Neural cell (in vitro differentiated cells): ENCODE measurements around the gene PLK2. TPM values are rescaled to one million over a fixed set of nuclear protein-coding genes. Genes with fewer than 3 reads are reported as not detected.

Experiments used
- H2AFZ ChIP-seq: fragments of 200-600, 300-800 bp; sonication (generic), shearing (Covaris generic); 2 replicates; pipeline ENCODE4 v1.6.0; 2014; ENCODE audit warnings: low read depth, mild to moderate bottlenecking, antibody characterized with exemption, low read length, moderate library complexity
- H3F3A ChIP-seq: fragments of 200-600 bp; shearing (Covaris generic); 2 replicates; pipeline ENCODE4 v1.6.1; 2016; ENCODE audit warnings: mild to moderate bottlenecking, moderate library complexity, mixed read lengths, antibody characterized with exemption, low read length; ENCODE audit not compliant: insufficient read depth, poor library complexity, severe bottlenecking
- H3K27ac ChIP-seq: fragments of 200-600, 300-800 bp; sonication (generic), shearing (Covaris generic); 2 replicates; pipeline ENCODE4 v1.5.1; 2014; ENCODE audit warnings: mild to moderate bottlenecking, low read length, moderate library complexity
- H3K27me3 ChIP-seq: fragments of 300-800, 200-600 bp; sonication (generic), shearing (Covaris generic); 2 replicates; pipeline ENCODE4 v1.6.0; 2014; ENCODE audit warnings: mild to moderate bottlenecking, low read depth, low read length, moderate library complexity; ENCODE audit not compliant: insufficient read depth
- H3K36me3 ChIP-seq: fragments of 300-800, 200-600 bp; sonication (generic), shearing (Covaris generic); 2 replicates; pipeline ENCODE4 v1.5.1; 2014; ENCODE audit warnings: mild to moderate bottlenecking, antibody characterized with exemption, low read length, moderate library complexity; ENCODE audit not compliant: insufficient read depth
- H3K4me2 ChIP-seq: fragments of 300-800, 200-600 bp; sonication (generic), shearing (Covaris generic); 2 replicates; pipeline ENCODE4 v1.6.0; 2014; ENCODE audit warnings: mild to moderate bottlenecking, low read length
- H3K4me3 ChIP-seq: fragments of 300-800, 200-600 bp; sonication (generic), shearing (Covaris generic); 2 replicates; pipeline ENCODE4 v1.5.1; 2014; ENCODE audit warnings: mild to moderate bottlenecking, low read length, moderate library complexity
- H3K79me2 ChIP-seq: fragments of 200-600 bp; shearing (Covaris generic); replicated peaks from 2 replicates; pipeline ENCODE4 v1.6.0; 2014; ENCODE audit warnings: mild to moderate bottlenecking, low read length, moderate library complexity; ENCODE audit not compliant: insufficient read depth
- H3K9ac ChIP-seq: fragments of 300-800, 200-600 bp; sonication (generic), shearing (Covaris generic); 2 replicates; pipeline ENCODE4 v1.6.1; 2016; ENCODE audit warnings: mild to moderate bottlenecking, low read length, mixed read lengths
- H3K9me2 ChIP-seq: fragments of 200-600 bp; shearing (Covaris generic); 2 replicates; pipeline ENCODE4 v1.6.1; 2016; ENCODE audit warnings: mild to moderate bottlenecking, low read length, mixed read lengths; ENCODE audit not compliant: insufficient read depth
- H3K9me3 ChIP-seq: fragments of 200-600, 300-800 bp; sonication (generic), shearing (Covaris generic); 2 replicates; pipeline ENCODE4 v1.6.1; 2016; ENCODE audit warnings: mild to moderate bottlenecking, mixed run types, low read length, moderate library complexity, mixed read lengths
- H4K20me1 ChIP-seq: fragments of 200-600 bp; shearing (Covaris generic); 2 replicates; pipeline ENCODE4 v1.6.1; 2016; ENCODE audit warnings: mild to moderate bottlenecking, mixed run types; ENCODE audit not compliant: insufficient read depth
- CTCF ChIP-seq: fragments of 450-650 bp; IDR thresholded peaks from 2 replicates; pipeline ENCODE4 v1.5.1; 2014; ENCODE audit warnings: antibody characterized with exemption, mild to moderate bottlenecking, moderate library complexity; ENCODE audit not compliant: poor library complexity, severe bottlenecking
- EP300 ChIP-seq: fragments of 450-650 bp; conservative IDR thresholded peaks from 2 replicates; pipeline ENCODE4 v1.6.1; 2014; ENCODE audit warnings: antibody characterized with exemption, mild to moderate bottlenecking, moderate library complexity; ENCODE audit not compliant: poor library complexity, severe bottlenecking
- EZH2 ChIP-seq: fragments of 200-600, 300-800 bp; shearing (Covaris generic), sonication (generic); IDR thresholded peaks from 2 replicates; pipeline ENCODE4 v1.6.1; 2014; ENCODE audit warnings: antibody characterized with exemption, low read length, borderline replicate concordance, mild to moderate bottlenecking; ENCODE audit not compliant: insufficient read depth, poor library complexity, severe bottlenecking
- MXI1 ChIP-seq: fragments of 450-650 bp; conservative IDR thresholded peaks from 2 replicates; pipeline ENCODE4 v1.6.1; 2014; ENCODE audit warnings: antibody characterized with exemption, mild to moderate bottlenecking; ENCODE audit not compliant: poor library complexity, severe bottlenecking
- POLR2AphosphoS5 ChIP-seq: IDR thresholded peaks from 2 replicates; pipeline ENCODE4 v1.6.1; 2012
- RAD21 ChIP-seq: fragments of 450-650 bp; conservative IDR thresholded peaks from 2 replicates; pipeline ENCODE4 v1.6.1; 2014; ENCODE audit warnings: antibody characterized with exemption, mild to moderate bottlenecking, moderate library complexity
- REST ChIP-seq: IDR thresholded peaks from 2 replicates; pipeline ENCODE4 v1.6.1; 2012; ENCODE audit warnings: borderline replicate concordance
- SMC3 ChIP-seq: fragments of 450-650 bp; conservative IDR thresholded peaks from 2 replicates; pipeline ENCODE4 v1.6.1; 2014; ENCODE audit warnings: antibody characterized with exemption, mild to moderate bottlenecking, moderate library complexity; ENCODE audit not compliant: poor library complexity
- TAF1 ChIP-seq: IDR thresholded peaks from 2 replicates; pipeline ENCODE4 v1.6.1; 2012; ENCODE audit warnings: low read depth
- polyA plus RNA-seq: library from polyadenylated mRNA; depleted of rRNA; stranded (reverse); fragments of >200 nt; gene quantifications from 2 replicates; pipeline ENCODE4 v1.2.3, GENCODE V29; 2014

Gene PLK2
- polyA plus RNA-seq, 1 donor from 2014 or later: 309 TPM

- Histone ChIP-seq H3K9me2 (no peaks in the 10 kb centered on the region), H3K79me2 (peaks cover 61% of the 10 kb centered on the region), H3F3A (no peaks in the 10 kb centered on the region), H4K20me1 (peaks cover 5% of the 10 kb centered on the region), H3K4me3 (peak overlapping the region; percentile 88), H3K9me3 (no peaks in the 10 kb centered on the region), H3K36me3 (peaks cover 39% of the 10 kb centered on the region), H2AFZ (no peak overlapping the region), H3K9ac (peak overlapping the region; percentile 96), H3K27me3 (no peaks in the 10 kb centered on the region), H3K4me2 (peak overlapping the region; percentile 97), H3K27ac (peak overlapping the region; percentile 92)
- TF ChIP-seq MXI1: no peak
- TF ChIP-seq TAF1: no peak
- no peak for TF ChIP-seq RAD21
Measured at GRCh38 chr5:58458141-58458742, 1.6 kb downstream of the PLK2 start.

- H3K9me3 ChIP-seq: no peaks in the 10 kb centered on the region
- H3K36me3 ChIP-seq: peaks cover 48% of the 10 kb centered on the region
- H3K9me2 ChIP-seq: no peaks in the 10 kb centered on the region
- peak overlapping the region; percentile 96 for H3K9ac ChIP-seq
- TF ChIP-seq SMC3 (no peak), REST (no peak), POLR2AphosphoS5 (no peak), RAD21 (no peak), TAF1 (no peak), MXI1 (no peak), EZH2 (no peak), EP300 (no peak), CTCF (no peak)
- no peaks in the 10 kb centered on the region for H3F3A ChIP-seq
- H3K27ac ChIP-seq: peak overlapping the region; percentile 92
- H4K20me1 ChIP-seq: peaks cover 5% of the 10 kb centered on the region
- H3K27me3 ChIP-seq: no peaks in the 10 kb centered on the region
- peaks cover 61% of the 10 kb centered on the region for H3K79me2 ChIP-seq
- no peak overlapping the region for H2AFZ ChIP-seq
- peak overlapping the region; percentile 97 for H3K4me2 ChIP-seq
- H3K4me3 ChIP-seq: peak overlapping the region; percentile 88
Measured at GRCh38 chr5:58457050-58457449, 2.8 kb downstream of the PLK2 start.
